SK-N-SH (cell line): ENCODE results near the gene TAB2. TPM values are rescaled to one million over a fixed set of nuclear protein-coding genes. Genes with fewer than 3 reads are reported as not detected.

Experiments used
- CTCF ChIA-PET: fragments of 300-600, 350-600 bp; formaldehyde crosslinking; extraction: SDS; loops from one replicate; lab custom pipeline; 2021; lab: Yijun Ruan, JAX
- POLR2A ChIA-PET: fragments of 350-600 bp; sonication (Branson Sonifier 250); formaldehyde crosslinking; extraction: SDS; loops from one replicate; lab custom pipeline; 2020; ENCODE audit warnings: antibody characterized with exemption, inconsistent platforms; lab: Yijun Ruan, JAX
- DNase-seq: peaks from one replicate; pipeline ENCODE4 v3.0.0; 2012
- H2AFZ ChIP-seq: fragments of 200-600 bp; sonication (generic); 2 replicates; pipeline ENCODE4 v1.8.1; 2016; ENCODE audit warnings: antibody characterized with exemption, mild to moderate bottlenecking, low read depth
- H3F3A ChIP-seq: fragments of 200-600 bp; sonication (generic); replicated peaks from 2 replicates; pipeline ENCODE3; 2016; ENCODE audit warnings: antibody characterized with exemption, mild to moderate bottlenecking; ENCODE audit not compliant: insufficient read depth
- H3K27ac ChIP-seq, 2 experiments: fragments of 200-500 bp in 1 of 2; fragments of 200-600 bp in 1 of 2; sonication (Bioruptor generic) in 1 of 2; sonication (generic), shearing (Covaris generic) in 1 of 2; 2 replicates each; pipeline versions ENCODE4 v1.5.1 to v1.6.1; 2014 to 2016; ENCODE audit warnings: low read depth in 2 of 2, inconsistent platforms in 1 of 2, low read length in 1 of 2, mild to moderate bottlenecking in 1 of 2, mixed read lengths in 1 of 2
- H3K27me3 ChIP-seq: fragments of 200-600 bp; sonication (generic), shearing (Covaris generic); 2 replicates; pipeline ENCODE4 v1.6.1; 2016; ENCODE audit warnings: mixed run types; ENCODE audit not compliant: insufficient read depth
- H3K36me3 ChIP-seq, 2 experiments: fragments of 200-500 bp in 1 of 2; fragments of 200-600 bp in 1 of 2; sonication (Bioruptor generic) in 1 of 2; sonication (generic) in 1 of 2; replicated peaks in 1 of 2; 2 replicates each; pipeline versions ENCODE3 to v1.5.1; 2014 to 2016; ENCODE audit warnings: low read length in 1 of 2, mild to moderate bottlenecking in 1 of 2; ENCODE audit not compliant: insufficient read depth in 2 of 2, control insufficient read depth in 1 of 2
- H3K4me1 ChIP-seq, 2 experiments: fragments of 200-500 bp in 1 of 2; fragments of 200-600 bp in 1 of 2; sonication (Bioruptor generic) in 1 of 2; sonication (generic), shearing (Covaris generic) in 1 of 2; 2 replicates each; pipeline versions ENCODE4 v1.5.1 to v1.6.1; 2014 to 2016; ENCODE audit warnings: low read depth in 1 of 2, low read length in 1 of 2, mixed run types in 1 of 2; ENCODE audit not compliant: insufficient read depth in 2 of 2, control insufficient read depth in 1 of 2
- H3K4me2 ChIP-seq: fragments of 200-600 bp; sonication (generic), shearing (Covaris generic); 2 replicates; pipeline ENCODE4 v1.6.1; 2017; ENCODE audit warnings: mixed run types
- H3K4me3 ChIP-seq, 2 experiments: fragments of 200-500 bp in 1 of 2; fragments of 200-600 bp in 1 of 2; sonication (Bioruptor generic) in 1 of 2; sonication (generic), shearing (Covaris generic) in 1 of 2; 2 replicates each; pipeline versions ENCODE4 v1.5.1 to v1.8.1; 2014 to 2016; ENCODE audit warnings: low read depth in 2 of 2, inconsistent platforms in 1 of 2, low read length in 1 of 2, mild to moderate bottlenecking in 1 of 2, mixed read lengths in 1 of 2, moderate library complexity in 1 of 2
- H3K79me2 ChIP-seq: fragments of 200-600 bp; sonication (generic); 2 replicates; pipeline ENCODE4 v1.8.1; 2017; ENCODE audit warnings: mild to moderate bottlenecking; ENCODE audit not compliant: insufficient read depth
- H3K9ac ChIP-seq: fragments of 200-600 bp; sonication (generic); 2 replicates; pipeline ENCODE4 v1.6.1; 2017; ENCODE audit warnings: mixed run types
- H3K9me2 ChIP-seq: fragments of 200-600 bp; sonication (generic); 2 replicates; pipeline ENCODE4 v1.6.1; 2017; ENCODE audit warnings: mixed run types
- H3K9me3 ChIP-seq: fragments of 200-600 bp; sonication (generic); 2 replicates; pipeline ENCODE4 v1.6.1; 2017; ENCODE audit warnings: mixed run types, mild to moderate bottlenecking, moderate library complexity
- H4K20me1 ChIP-seq: fragments of 200-600 bp; sonication (generic); 2 replicates; pipeline ENCODE4 v1.6.1; 2017; ENCODE audit warnings: mild to moderate bottlenecking, mixed run types; ENCODE audit not compliant: insufficient read depth
- EP300 ChIP-seq, 2 experiments: IDR thresholded peaks; 2 replicates each; pipeline versions ENCODE4 v1.4.0 to v1.6.1; 2012; ENCODE audit warnings: borderline replicate concordance in 1 of 2, low read depth in 1 of 2, low read length in 1 of 2
- FOSL2 ChIP-seq: IDR thresholded peaks from 2 replicates; pipeline ENCODE4 v1.4.0; 2012; ENCODE audit warnings: low read depth, mild to moderate bottlenecking, moderate library complexity, borderline replicate concordance
- FOXM1 ChIP-seq: IDR thresholded peaks from 2 replicates; pipeline ENCODE4 v1.4.0; 2012; ENCODE audit warnings: low read depth, mild to moderate bottlenecking
- GABPA ChIP-seq: IDR thresholded peaks from 2 replicates; pipeline ENCODE4 v1.4.0; 2012; ENCODE audit warnings: low read depth, mild to moderate bottlenecking
- IRF3 ChIP-seq: fragments of 150-350 bp; IDR thresholded peaks from 2 replicates; pipeline ENCODE4 v1.6.1; 2016; ENCODE audit warnings: mild to moderate bottlenecking, low read depth, low read length
- NFIC ChIP-seq: IDR thresholded peaks from 2 replicates; pipeline ENCODE4 v1.4.0; 2012; ENCODE audit warnings: borderline replicate concordance
- PBX3 ChIP-seq: IDR thresholded peaks from 2 replicates; pipeline ENCODE4; 2012
- RAD21 ChIP-seq: IDR thresholded peaks from 2 replicates; pipeline ENCODE4 v1.6.1; 2012; ENCODE audit warnings: mild to moderate bottlenecking, low read length
- RFX5 ChIP-seq: IDR thresholded peaks from 2 replicates; pipeline ENCODE4 v1.6.1; 2012; ENCODE audit warnings: mild to moderate bottlenecking, improper control_type of control experiment, low read length
- SIN3A ChIP-seq: IDR thresholded peaks from 2 replicates; pipeline ENCODE4 v1.6.1; 2012; ENCODE audit warnings: low read depth, mild to moderate bottlenecking, low read length, moderate library complexity, borderline replicate concordance
- SMC3 ChIP-seq: IDR thresholded peaks from 2 replicates; pipeline ENCODE4 v1.6.1; 2012; ENCODE audit warnings: low read depth, low read length, improper control_type of control experiment
- TCF12 ChIP-seq: IDR thresholded peaks from 2 replicates; pipeline ENCODE4 v1.4.0; 2012
- TEAD4 ChIP-seq: IDR thresholded peaks from 2 replicates; pipeline ENCODE4 v1.4.0; 2012; ENCODE audit warnings: mild to moderate bottlenecking, borderline replicate concordance; ENCODE audit not compliant: insufficient read depth
- USF2 ChIP-seq: fragments of 150-350 bp; IDR thresholded peaks from 2 replicates; pipeline ENCODE4 v1.6.1; 2017; ENCODE audit warnings: antibody characterized with exemption, low read length, low read depth, borderline replicate concordance
- YY1 ChIP-seq: IDR thresholded peaks from 2 replicates; pipeline ENCODE4 v1.4.0; 2012; ENCODE audit warnings: low read depth, mild to moderate bottlenecking
- WGBS: methylation state at CpG from one replicate; pipeline ENCODE4 v1.1.6; 2017; ENCODE audit warnings: low lambda C conversion rate; 5-methylcytosine and 5-hydroxymethylcytosine counted together
- polyA plus RNA-seq, 3 experiments: library from polyadenylated mRNA; depleted of rRNA; stranded (reverse); fragments of >200 nt; gene quantifications; 2 replicates each; pipeline ENCODE4 v1.2.3, GENCODE V29; 2012
- TF ChIP-seq, protein P1 (sequence below): IDR thresholded peaks from 2 replicates; pipeline ENCODE4 v1.4.0; 2012; ENCODE audit warnings: low read depth, borderline replicate concordance

TAB2 gene
- polyA plus RNA-seq, 1 of the 3 experiments (the other 2 are of a cell fraction) = 24.4 TPM

- POLR2A ChIA-PET = interaction anchor here (0.8 kb wide), 1 partner anchor 412 kb away, joined by 3 read pairs; no protein-coding TSS in a partner anchor
- WGBS = 75% methylated on average over 1 of the region's 1 CpG
These were observed 116.4 kb downstream of the TAB2 start for GRCh38 chr6:149433881-149434280.

More at GRCh38 chr6:149433881-149434280, 116.4 kb downstream of the TAB2 start:
- no peaks in the 10 kb centered on the region for H3K27me3 ChIP-seq
- H4K20me1 ChIP-seq = no peaks in the 10 kb centered on the region
- H3K36me3 ChIP-seq = no peaks in the 10 kb centered on the region
- H3K79me2 ChIP-seq = no peaks in the 10 kb centered on the region
- no peaks in the 10 kb centered on the region for H3K9me2 ChIP-seq
- no peak overlapping the region for H3K27ac ChIP-seq
- no peak overlapping the region for H3K4me3 ChIP-seq
- CTCF ChIA-PET = interaction anchor here (1.1 to 7.0 kb wide), 7 partner anchors 9 to 407 kb away, joined by 3 to 158 read pairs (median 8); no protein-coding TSS in a partner anchor
- no peaks in the 10 kb centered on the region for H3F3A ChIP-seq
- TF ChIP-seq FOSL2 (no peak), RFX5 (no peak), USF2 (no peak), SIN3A (no peak), TCF12 (no peak), GABPA (no peak), SMC3 (no peak), TEAD4 (no peak), YY1 (no peak), PBX3 (no peak), NFIC (no peak), EP300 (IDR thresholded peaks at IDR 0.05; ENCODE audit: borderline replicate concordance in 1 of 2, low read depth in 1 of 2, low read length in 1 of 2) (no peak), RAD21 (no peak), IRF3 (no peak), FOXM1 (no peak)
- TF ChIP-seq, protein P1, sequence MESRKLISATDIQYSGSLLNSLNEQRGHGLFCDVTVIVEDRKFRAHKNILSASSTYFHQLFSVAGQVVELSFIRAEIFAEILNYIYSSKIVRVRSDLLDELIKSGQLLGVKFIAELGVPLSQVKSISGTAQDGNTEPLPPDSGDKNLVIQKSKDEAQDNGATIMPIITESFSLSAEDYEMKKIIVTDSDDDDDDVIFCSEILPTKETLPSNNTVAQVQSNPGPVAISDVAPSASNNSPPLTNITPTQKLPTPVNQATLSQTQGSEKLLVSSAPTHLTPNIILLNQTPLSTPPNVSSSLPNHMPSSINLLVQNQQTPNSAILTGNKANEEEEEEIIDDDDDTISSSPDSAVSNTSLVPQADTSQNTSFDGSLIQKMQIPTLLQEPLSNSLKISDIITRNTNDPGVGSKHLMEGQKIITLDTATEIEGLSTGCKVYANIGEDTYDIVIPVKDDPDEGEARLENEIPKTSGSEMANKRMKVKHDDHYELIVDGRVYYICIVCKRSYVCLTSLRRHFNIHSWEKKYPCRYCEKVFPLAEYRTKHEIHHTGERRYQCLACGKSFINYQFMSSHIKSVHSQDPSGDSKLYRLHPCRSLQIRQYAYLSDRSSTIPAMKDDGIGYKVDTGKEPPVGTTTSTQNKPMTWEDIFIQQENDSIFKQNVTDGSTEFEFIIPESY = no peak
- TF ChIP-seq, all 33 proteins: peak for 0
- Histone ChIP-seq H3K4me2 (no peak overlapping the region), H2AFZ (no peak overlapping the region), H3K9me3 (no peaks in the 10 kb centered on the region), H3K9ac (no peak overlapping the region), H3K4me1 (peaks cover 0 to 2% of the 10 kb centered on the region in 2 experiments; a peak in 1 of 4 replicates)
- DNase-seq = no peak
